BJ (cell line): ENCODE results near the gene SIMC1. TPM values are rescaled to one million over a fixed set of nuclear protein-coding genes. Genes with fewer than 3 reads are reported as not detected.

Experiments
- CTCF ChIA-PET: fragments of 350-600 bp; formaldehyde crosslinking; extraction: SDS; loops from one replicate; lab custom pipeline; 2021; ENCODE audit warnings: antibody characterized with exemption, inconsistent platforms; lab: Yijun Ruan, JAX
- POLR2A ChIA-PET: fragments of 300-600 bp; sonication (Branson Sonifier 250); formaldehyde crosslinking; extraction: SDS; loops from one replicate; lab custom pipeline; 2021; ENCODE audit warnings: antibody characterized with exemption; lab: Charles Lee
- DNase-seq: peaks from one replicate; pipeline ENCODE4 v3.0.0-alpha.2; 2011; ENCODE audit warnings: low read depth
- H3K27me3 ChIP-seq: 2 replicates; pipeline ENCODE4 v1.6.0; 2011; ENCODE audit warnings: low read length; ENCODE audit not compliant: control insufficient read depth, insufficient read depth
- H3K36me3 ChIP-seq: 2 replicates; pipeline ENCODE4 v1.5.1; 2011; ENCODE audit warnings: low read length; ENCODE audit not compliant: control insufficient read depth, insufficient read depth
- H3K4me3 ChIP-seq: 2 replicates; pipeline ENCODE4 v1.5.1; 2011; ENCODE audit warnings: low read depth, mild to moderate bottlenecking, control low read depth, low read length
- CTCF ChIP-seq: IDR thresholded peaks from 2 replicates; pipeline ENCODE4 v1.5.1; 2011; ENCODE audit warnings: low read depth, mild to moderate bottlenecking, control low read depth, inconsistent platforms, low read length, moderate library complexity; ENCODE audit not compliant: insufficient read depth
- polyA plus RNA-seq: library from polyadenylated mRNA; depleted of rRNA; stranded (reverse); fragments of >200 nt; gene quantifications from 2 replicates; pipeline ENCODE4 v1.2.3, GENCODE V29; 2011

SIMC1 gene
- polyA plus RNA-seq, 1 experiment, result 8.0 TPM

- no peak for TF ChIP-seq CTCF
- H3K4me3 ChIP-seq, result no peak overlapping the region
- POLR2A ChIA-PET, result no interaction called here
- H3K36me3 ChIP-seq, result peaks cover 10% of the 10 kb centered on the region
- H3K27me3 ChIP-seq, result no peaks in the 10 kb centered on the region
- CTCF ChIA-PET, result interaction anchor here (0.6 kb wide), 1 partner anchor 240 kb away, joined by 3 read pairs; no protein-coding TSS in a partner anchor
- DNase-seq, result no peak
Measured at GRCh38 chr5:176381423-176381822, 143.2 kb downstream of the SIMC1 start.

GRCh38 chr5:176381979-176382378 is 143.8 kb downstream of the SIMC1 start:
- H3K36me3 ChIP-seq, result peaks cover 10% of the 10 kb centered on the region
- ChIA-PET CTCF (no interaction called here), POLR2A (no interaction called here)
- no peaks in the 10 kb centered on the region for H3K27me3 ChIP-seq
- no peak for DNase-seq
- no peak for TF ChIP-seq CTCF
- no peak overlapping the region for H3K4me3 ChIP-seq

GRCh38 chr5:176382721-176383120 is 144.5 kb downstream of the SIMC1 start:
- Histone ChIP-seq H3K27me3 (no peaks in the 10 kb centered on the region), H3K4me3 (no peak overlapping the region), H3K36me3 (peaks cover 10% of the 10 kb centered on the region)
- no peak for TF ChIP-seq CTCF
- POLR2A ChIA-PET, result no interaction called here
- CTCF ChIA-PET, result no interaction called here
- no peak for DNase-seq

DNA sequence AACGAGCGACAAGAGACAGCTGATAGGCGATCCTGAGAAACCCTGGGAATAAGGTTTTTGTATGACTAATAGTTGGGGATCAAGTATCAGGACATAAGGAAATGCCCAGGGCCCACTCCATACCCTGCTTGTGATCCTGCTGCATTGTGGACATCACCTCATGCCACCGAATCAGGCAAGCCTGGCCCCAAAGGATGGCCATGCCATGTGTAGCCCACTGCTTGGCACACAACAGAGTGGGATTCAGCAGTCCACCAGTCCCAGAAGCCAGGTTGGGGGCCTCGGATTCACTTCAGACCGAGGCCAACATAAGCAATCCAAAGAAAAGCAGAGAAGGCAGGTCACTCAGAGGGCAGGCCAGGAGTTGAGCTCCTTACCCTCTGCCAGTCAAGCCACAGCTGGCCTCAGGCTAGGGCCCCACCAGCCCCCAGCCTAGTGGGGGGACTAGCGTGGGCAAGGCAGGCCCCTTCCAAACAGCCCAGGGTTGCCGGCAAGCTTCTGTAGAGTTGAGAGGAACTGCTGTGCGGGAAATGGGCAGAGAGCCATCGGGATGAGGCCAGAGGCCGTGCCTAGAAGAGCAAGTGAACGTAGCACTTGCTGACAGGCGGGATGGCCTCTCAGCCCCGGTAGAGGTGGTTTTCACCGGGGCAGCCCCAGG is 145.2 kb downstream of the SIMC1 start:
- CTCF ChIA-PET, result no interaction called here

GRCh38 chr5:176383961-176384360 is 145.7 kb downstream of the SIMC1 start:
- H3K36me3 ChIP-seq, result peaks cover 10% of the 10 kb centered on the region
- ChIA-PET CTCF (no interaction called here), POLR2A (no interaction called here)
- no peak for DNase-seq
- TF ChIP-seq CTCF, result no peak
- no peak overlapping the region for H3K4me3 ChIP-seq
- no peaks in the 10 kb centered on the region for H3K27me3 ChIP-seq

More for the DNA sequence above, 145.2 kb downstream of the SIMC1 start:
- H3K4me3 ChIP-seq, result no peak overlapping the region
- no peaks in the 10 kb centered on the region for H3K27me3 ChIP-seq
- POLR2A ChIA-PET, result no interaction called here
- H3K36me3 ChIP-seq, result peaks cover 10% of the 10 kb centered on the region
- TF ChIP-seq CTCF, result no peak
- DNase-seq, result no peak
